GM19240 (cell line): ENCODE results near the gene FAM204A.
A peak's percentile ranks its signal among the peaks of the same experiment; 100 is the strongest.

Experiments
- DNase-seq: peaks from one replicate; pipeline ENCODE4 v3.0.0; 2011; ENCODE audit warnings: low spot score; ENCODE audit not compliant: insufficient read length

Gene FAM204A

GRCh38 chr10:118341791-118342637, at the start of gene FAM204A:
Gene FAM204A, minus strand, starts transcription at chr10:118342324. Its CDS starts 5,909 bp downstream, at chr10:118336415.
- peak; percentile 83 for DNase-seq

DNA sequence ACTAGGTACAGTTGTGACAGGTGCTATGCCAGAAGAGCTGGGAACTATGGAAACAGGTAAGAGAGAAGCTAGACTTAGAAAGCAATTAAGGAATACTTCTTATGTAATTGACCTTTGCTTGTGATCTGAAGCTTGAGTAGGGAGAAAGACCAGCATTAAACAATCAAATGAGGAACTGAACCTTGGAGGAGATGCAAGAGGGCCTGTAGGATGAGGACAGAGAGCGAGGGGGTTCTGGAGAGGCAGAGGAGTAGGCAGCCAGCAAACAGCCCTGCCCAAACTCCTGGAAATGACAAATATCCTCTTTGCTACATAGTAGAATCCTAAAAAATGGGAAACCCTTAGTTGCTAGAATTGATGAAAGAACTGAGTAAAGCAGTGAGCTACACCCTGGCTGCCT, 41.6 kb upstream of the FAM204A start:
- DNase-seq, result no peak

- no peak for DNase-seq
Measured at GRCh38 chr10:118383063-118383689, 41.1 kb upstream of the FAM204A start.

GRCh38 chr10:118374404-118374803, 32.3 kb upstream of the FAM204A start:
- no peak for DNase-seq

DNA sequence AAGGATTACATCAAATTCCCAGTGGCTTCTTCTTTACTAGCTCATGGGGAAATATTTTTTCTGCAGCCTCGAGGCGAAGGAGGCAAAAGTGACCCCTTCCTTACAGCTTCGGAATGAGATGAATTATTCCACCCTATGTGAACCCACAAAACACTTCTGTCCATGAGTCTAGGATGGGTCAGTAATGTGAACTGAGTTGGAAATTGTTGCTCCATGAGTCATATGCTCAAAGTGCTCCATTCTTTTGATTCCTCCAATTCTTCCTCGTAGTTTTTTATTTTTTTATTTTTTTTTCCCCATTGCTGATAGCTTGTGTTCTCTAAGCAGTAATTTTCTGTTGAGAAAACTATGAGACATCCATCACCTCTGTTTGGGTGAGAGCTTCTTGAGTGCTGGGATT, 31.7 kb upstream of the FAM204A start:
- no peak for DNase-seq

- DNase-seq, result no peak
Measured at GRCh38 chr10:118370499-118370898, 28.4 kb upstream of the FAM204A start.

DNA sequence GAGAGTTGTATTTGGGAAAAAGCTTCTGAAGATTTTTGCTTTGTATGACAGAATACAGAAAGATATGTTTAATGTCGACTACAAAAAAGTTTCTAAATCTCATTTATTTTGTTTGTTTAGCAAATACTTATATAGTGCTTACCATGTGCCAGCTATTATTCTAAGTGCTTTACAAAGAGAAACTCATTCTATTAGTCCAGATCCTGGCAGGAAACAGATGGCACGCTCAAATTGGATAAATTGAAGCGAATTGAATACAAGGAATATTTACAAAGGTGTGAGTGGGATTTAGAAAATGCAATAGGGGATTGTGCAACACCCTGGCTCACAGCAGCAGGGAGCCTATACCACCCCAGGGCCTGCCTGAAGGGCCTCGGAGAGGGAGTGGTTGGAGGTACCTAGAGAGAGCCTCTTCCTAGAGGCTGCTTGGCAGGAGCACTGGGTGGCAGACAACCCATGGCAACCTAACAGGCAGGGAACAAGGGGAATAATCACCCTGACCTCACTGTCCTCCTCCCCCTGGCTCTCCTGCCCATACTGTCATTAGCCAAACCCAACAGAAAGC, 27.6 kb upstream of the FAM204A start:
- DNase-seq, result no peak

DNA sequence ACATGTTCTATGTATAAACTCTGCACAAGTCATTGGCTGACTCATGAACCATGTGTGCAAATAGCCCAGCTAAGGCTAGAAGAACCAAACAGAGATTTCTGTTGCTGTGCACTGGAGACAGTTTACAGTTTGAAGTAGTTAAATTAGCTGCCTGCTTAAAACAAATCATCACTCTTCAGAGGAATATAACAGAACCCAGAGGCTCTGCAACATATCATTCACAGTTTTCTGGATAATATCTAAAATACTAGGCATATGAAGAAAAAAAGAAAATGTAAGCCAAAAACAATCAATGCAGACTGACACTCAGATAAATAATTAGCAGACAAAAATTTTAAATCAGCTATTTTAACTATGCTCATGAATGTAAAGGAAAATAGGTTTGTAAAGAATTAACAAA, 23.6 kb upstream of the FAM204A start:
- DNase-seq, result no peak

DNA sequence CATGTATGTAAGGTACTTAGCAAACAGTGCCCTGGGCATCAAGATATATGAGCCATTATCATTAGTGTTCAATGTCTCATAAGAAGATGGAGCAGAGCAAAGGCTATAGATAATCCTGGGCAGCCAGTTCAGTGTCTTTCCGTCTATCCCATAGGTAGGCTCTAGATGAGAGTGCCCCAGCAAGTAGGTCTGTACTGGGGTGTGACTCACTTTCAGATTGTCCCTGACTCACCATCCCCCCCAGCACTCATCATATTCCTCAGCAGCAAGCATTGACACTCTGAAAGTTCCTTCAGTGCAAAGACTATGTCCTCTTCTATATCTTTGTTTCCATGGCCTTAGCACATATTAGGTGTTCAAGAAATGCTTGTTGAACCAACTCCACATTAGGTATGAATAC, 20.0 kb upstream of the FAM204A start:
- DNase-seq, result no peak

DNA sequence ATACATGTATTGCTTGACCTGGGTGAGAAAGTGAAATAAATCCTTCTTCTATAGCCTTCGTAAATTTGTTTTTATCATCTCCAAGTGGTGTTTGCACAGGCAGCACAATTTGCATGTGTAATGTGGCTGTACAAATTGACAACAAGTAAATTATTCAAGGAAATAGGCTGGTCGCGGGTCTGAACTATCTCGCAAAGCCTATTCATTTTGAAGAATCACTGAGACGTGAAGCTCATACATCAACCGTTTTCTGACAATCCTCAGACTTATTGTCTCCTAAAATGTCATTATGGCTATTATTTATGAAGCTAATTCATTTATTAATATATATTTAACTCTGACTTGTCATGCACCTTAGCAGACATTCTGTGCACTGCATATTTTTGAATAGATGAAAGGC, 16.2 kb upstream of the FAM204A start:
- no peak for DNase-seq

DNA sequence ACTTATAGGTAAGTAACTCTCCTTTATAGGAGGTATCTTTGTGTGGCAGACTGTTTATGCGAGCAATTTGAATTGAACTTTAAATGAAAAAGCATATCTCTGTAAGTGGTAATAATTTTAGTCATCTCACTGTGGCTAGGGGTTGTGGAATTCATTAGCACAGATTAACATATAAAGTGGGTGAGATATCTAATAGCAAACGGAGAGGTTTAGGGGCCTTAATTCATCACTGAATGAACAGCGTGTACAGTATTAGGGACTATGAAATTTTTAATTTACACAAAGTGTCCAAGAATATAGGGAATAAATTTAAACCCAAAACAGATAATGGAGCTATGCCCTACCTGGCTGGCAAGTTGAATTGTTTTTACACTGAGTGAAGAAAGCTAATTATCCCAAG, 15.7 kb upstream of the FAM204A start:
- DNase-seq, result no peak

DNA sequence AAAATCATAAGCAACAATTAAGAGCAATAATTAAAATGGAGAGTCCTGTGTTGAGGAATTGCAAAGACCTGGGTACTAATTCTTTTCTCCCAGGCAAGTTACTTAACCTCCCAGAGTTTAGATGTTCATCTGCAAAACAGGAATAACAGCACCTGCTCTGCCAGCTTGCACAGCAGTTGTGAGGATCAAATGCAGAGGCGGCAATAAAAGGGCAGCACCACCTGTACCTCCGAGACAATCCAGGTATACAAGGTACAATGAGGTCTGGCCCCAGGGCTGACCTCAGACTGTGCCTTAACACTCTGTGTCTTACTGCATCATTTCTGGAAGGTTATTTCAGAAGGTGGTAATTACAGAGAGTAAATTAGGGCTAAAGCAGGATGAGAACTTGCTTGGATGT, 14.5 kb upstream of the FAM204A start:
- DNase-seq, result no peak

- DNase-seq, result no peak
Measured at GRCh38 chr10:118355234-118355633, 13.1 kb upstream of the FAM204A start.

GRCh38 chr10:118349235-118349634, 7.1 kb upstream of the FAM204A start:
- no peak for DNase-seq

GRCh38 chr10:118343549-118343948, 1.4 kb upstream of the FAM204A start:
- no peak for DNase-seq

DNA sequence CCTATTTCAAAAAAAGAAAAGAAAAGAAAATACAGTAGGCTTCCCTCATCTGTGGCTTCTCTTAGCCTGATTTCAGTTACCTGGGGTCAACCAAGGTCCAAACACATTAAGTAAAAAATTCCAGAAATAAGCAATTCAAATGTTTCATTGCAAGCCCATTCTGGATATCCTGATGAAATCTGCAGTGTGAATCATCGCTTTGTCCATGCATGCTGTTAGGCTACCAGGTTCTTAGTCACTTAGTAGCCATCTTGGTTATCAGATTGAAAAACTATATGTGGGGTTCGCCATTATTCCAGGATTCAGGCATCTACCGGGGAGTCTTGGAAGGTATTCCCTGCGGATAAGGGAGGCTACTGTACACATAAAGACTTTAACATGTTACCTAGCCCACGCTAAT, 991 bp upstream of the FAM204A start:
- DNase-seq, result no peak

DNA sequence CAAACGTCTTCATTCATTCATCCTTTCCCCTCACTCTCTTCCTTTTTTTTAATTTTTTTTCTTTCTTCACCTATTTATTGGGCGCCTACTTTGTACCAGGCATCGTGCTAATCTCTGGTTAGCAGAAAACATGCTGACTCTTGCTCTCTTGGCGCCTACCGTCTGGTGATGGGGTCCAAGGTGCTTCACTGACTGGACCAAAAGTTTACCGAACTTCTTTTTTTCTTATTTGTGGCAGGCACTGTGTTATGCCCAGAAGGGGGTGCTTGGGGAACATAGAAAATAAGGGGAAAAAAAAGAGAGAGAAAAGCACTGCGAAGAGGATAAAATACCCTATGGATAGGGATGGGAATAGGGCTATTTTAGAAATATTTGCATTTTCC, 505 bp upstream of the FAM204A start:
- no peak for DNase-seq

DNA sequence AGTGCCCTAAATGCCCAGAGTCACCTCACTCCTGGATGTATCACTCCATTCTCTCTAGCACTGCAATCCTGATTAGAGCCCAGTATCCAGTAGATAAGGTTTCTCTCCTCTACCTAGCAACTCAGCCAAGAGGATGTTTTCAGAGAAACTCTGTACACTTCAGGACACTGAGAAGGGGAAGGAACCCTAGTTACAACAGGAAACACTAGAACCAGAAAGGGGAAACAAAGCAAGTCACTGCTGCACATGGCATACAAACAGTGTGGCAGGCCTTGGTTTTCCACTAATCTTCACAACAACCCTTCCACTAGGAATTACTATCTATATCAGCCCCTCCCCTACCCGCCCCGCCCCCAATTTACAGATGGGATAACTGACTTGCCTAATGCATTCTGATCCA, 1.6 kb downstream of the FAM204A start:
- no peak for DNase-seq

DNA sequence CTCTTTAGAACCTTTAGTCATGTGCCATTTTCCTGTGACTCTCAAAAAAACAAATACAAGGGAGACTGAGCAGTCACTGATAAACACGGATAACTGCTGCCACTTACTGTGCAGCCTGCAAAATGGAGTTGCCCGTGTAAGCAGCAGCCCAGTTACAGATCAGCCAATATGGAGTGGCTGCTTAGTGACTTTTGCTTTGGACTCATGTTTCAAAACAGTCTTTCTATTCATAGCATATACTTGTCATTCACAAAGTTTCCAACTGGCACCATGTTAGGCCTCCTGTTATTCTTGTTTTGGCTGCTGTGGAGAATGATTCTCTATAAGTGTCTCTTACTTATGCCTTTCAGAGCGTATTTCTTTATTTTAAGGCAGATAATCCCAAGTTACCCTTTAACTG, 3.0 kb downstream of the FAM204A start:
- DNase-seq, result no peak

GRCh38 chr10:118337356-118337755, 4.8 kb downstream of the FAM204A start:
- DNase-seq, result no peak

DNA sequence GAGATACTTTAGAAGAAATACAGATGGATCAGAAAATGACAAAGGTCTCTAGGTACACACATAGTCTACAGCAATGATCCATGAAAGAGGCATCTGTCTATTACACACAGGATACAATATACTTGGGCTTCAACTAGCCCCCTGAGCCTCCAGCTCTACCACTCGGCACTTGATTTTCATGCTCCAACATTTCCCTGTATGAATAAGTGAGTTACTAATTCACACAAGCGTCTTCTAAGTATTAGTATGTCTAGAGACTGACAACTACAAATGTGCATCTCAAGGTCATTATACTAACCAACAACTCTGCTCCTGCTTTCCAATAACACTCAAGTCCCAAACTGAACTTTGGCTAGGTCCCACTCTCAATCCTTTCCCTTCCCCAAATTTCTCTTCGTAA, 8.3 kb downstream of the FAM204A start:
- no peak for DNase-seq

DNA sequence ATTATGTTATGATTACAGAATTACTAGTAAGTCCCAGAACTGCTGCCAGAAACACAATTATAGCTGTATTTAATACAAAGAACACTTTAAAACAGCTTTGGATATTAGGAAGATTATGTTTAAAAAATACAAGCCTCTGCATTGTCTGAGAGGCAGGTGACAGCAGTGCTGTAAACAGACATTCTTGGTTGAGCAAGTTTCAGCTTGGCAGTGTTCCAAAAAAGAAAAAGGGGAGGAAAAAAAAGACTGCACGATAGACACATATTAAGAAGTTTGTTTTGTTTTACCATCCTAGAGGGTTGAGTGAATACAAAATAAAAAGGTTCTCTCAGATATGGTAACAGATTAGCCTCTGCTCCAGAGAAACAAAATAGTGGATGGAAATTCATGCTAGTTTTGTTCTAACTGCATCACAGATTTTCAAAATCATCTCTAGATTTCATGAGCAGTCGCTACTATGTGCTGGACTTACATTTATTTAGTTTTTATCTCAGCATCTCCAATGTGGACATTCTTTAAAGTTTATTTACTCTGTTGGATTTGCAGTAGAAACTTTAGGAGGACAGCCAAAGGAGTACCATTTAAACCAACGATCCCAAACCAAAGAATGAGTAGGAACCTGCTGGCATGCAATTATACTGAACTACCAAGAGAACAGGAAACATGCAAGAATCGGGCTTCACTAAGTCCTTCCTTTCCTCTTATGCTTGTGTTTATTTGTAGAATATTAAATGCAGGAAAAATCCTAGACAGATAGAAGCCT, 9.0 kb downstream of the FAM204A start:
- no peak for DNase-seq
